DOHH2 (cell line): ENCODE results near the gene CDKL2.

ENCODE experiments used
- EZH2phosphoT487 ChIP-seq: fragments of 200-600 bp; sonication (generic); IDR thresholded peaks from 2 replicates; pipeline ENCODE4 v1.6.1; 2017; ENCODE audit warnings: borderline replicate concordance, mild to moderate bottlenecking, antibody characterized with exemption, low read length, moderate library complexity, mixed read lengths
- TF ChIP-seq, protein P1 (sequence below): fragments of 200-600 bp; sonication (generic); IDR thresholded peaks from one replicate; pipeline ENCODE4 v1.5.1; 2014; ENCODE audit warnings: antibody characterized with exemption, mild to moderate bottlenecking, low read depth, low read length; ENCODE audit not compliant: poor library complexity, severe bottlenecking

DNA sequence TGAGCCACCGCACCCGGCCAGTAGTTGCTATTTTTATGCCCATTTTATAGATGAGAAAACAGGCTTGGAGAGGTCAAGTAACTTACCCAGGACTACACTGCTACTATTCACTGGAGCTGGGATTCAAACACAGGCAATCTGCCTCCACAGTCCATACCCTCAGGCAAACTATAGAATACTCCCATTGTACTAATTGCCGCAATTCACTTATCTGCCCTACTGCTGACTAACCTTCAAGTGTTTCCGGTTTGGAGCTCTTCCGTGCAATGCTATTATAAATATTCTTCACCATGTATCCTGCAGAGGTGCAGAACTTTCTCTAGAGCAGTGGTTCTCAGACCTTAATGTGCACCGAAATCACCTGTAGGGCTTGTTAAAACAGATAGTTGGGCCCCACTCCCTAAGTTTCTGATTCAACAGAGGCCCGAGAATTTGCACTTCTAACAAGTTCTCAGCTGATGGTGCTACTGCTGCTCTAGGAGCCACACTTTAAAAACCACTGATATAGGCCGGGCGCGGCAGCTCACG lies 44.7 kb upstream of the CDKL2 start:
- TF ChIP-seq, protein P1, sequence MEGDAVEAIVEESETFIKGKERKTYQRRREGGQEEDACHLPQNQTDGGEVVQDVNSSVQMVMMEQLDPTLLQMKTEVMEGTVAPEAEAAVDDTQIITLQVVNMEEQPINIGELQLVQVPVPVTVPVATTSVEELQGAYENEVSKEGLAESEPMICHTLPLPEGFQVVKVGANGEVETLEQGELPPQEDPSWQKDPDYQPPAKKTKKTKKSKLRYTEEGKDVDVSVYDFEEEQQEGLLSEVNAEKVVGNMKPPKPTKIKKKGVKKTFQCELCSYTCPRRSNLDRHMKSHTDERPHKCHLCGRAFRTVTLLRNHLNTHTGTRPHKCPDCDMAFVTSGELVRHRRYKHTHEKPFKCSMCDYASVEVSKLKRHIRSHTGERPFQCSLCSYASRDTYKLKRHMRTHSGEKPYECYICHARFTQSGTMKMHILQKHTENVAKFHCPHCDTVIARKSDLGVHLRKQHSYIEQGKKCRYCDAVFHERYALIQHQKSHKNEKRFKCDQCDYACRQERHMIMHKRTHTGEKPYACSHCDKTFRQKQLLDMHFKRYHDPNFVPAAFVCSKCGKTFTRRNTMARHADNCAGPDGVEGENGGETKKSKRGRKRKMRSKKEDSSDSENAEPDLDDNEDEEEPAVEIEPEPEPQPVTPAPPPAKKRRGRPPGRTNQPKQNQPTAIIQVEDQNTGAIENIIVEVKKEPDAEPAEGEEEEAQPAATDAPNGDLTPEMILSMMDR, result no peak
- TF ChIP-seq EZH2phosphoT487, result no peak
